ENCODE results near the gene EGFLAM.

The EGFLAM gene

DNA sequence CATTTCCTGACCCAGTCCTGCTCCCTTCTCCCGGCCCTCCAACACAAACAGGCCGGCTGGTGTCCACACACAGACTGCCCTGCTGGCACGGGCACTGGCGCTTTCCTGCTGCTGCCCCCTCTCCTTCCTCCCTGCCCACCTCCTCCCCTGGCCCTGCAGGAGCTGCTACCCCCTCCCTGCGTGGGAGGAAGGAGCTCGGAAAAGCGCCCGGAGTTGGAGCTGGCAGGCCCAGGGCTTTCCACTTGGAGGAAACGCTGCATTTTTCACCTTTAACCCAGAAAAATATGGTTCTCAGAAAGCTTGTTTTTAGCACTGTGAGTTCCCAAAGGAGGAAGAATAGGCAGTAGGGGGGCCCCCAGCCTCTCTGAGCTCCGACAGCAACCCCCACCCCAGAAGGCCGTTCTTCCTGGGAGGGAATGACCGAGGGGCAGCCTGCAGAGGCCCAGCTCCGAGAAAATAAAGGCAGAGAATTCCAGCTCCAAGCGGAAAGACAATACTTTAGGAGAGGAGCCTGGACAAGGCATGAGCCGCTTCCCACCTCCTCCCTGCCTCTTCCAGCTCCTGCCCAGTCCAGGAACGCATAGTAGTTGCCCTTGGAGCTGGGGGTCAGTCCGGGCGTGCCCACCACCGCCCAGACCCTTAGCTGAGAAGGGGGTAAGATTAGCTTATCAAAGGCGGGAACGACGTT, 209.1 kb downstream of the EGFLAM start:
- Histone ChIP-seq H3K4me3 (ENCODE audit: low read depth in 1 of 2, low read length in 2 of 2) (no peak overlapping the region), H3K9me3 (ENCODE audit: control insufficient read depth in 1 of 2, low read length in 2 of 2) (no peaks in the 10 kb centered on the region), H3K27me3 (ENCODE audit: low read depth, low read length) (no peaks in the 10 kb centered on the region), H3K36me3 (ENCODE audit: control insufficient read depth in 1 of 2, insufficient read depth in 2 of 2, low read length in 2 of 2) (no peaks in the 10 kb centered on the region), H3K4me1 (ENCODE audit: control insufficient read depth in 1 of 2, insufficient read depth in 2 of 2, low read length in 2 of 2) (peaks cover 4 to 39% of the 10 kb centered on the region in 2 donors), H3K27ac (ENCODE audit: low read length) (peak overlapping the region; percentile 45)

DNA sequence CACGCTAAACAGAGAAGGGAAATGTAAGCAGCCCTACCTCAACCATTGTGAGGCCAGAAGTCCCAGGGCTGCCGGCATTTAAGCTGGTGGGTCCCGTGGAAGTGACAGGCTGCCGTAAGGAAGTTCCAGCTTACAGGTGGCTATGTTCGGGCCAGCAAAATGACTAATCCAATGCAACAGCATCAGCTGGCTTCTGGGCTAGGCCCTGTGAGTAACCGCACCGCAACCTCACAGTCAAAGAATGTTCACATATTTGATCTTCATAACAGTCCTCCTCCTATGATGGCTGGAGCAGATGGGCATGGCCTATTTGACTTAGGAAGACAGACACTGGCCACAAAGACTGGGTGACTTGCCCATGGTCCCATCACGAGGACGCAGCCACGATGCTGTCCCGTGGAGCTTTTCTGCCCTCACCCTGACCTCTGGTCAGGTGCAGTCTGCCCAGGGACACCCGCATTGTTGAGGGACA, 209.9 kb downstream of the EGFLAM start:
- Histone ChIP-seq H3K4me1 (ENCODE audit: control insufficient read depth in 1 of 2, insufficient read depth in 2 of 2, low read length in 2 of 2) (peaks cover 4 to 31% of the 10 kb centered on the region in 2 donors), H3K4me3 (ENCODE audit: low read depth in 1 of 2, low read length in 2 of 2) (no peak overlapping the region), H3K27me3 (ENCODE audit: low read depth, low read length) (no peaks in the 10 kb centered on the region), H3K9me3 (ENCODE audit: control insufficient read depth in 1 of 2, low read length in 2 of 2) (no peaks in the 10 kb centered on the region), H3K27ac (ENCODE audit: low read length) (peak overlapping the region; percentile 81), H3K36me3 (ENCODE audit: control insufficient read depth in 1 of 2, insufficient read depth in 2 of 2, low read length in 2 of 2) (no peaks in the 10 kb centered on the region)

DNA sequence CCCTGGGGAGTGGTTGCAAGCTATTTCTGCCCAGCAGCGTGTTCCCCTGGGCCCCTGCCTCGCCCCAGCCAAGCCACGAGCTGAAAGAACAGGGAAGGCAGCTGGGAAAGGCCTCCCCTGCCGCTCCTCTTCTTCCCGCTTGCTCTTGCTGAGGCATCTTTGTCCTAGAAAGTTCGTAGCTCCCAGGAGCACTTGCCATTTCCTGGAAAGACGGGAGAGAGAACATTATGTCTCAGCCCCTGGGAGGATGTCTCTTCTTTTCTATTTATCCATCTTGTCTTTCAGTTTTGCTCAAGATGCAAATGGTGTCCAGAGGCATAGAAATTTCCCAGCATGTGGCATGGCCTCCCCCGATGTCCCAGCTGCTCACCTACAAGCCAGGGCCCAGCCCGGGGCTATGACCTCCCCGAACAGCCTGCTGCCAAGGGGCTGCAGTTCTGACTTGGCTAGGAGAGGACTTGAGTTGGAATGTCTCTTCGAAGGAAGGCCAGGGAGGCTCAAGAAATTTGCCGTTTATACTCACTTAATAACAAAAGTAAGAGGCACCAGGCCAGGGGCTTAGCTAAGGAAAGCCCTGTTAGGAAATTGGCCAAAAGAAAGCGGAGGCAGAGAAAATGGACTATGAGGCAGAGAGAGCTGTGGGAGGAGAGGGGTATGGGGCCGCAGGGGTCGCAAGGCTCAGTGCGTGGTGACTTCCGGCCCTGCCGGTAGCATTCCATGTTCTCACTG, 210.8 kb downstream of the EGFLAM start:
- peaks cover 4 to 22% of the 10 kb centered on the region in 2 donors for H3K4me1 ChIP-seq (ENCODE audit: control insufficient read depth in 1 of 2, insufficient read depth in 2 of 2, low read length in 2 of 2)
- H3K36me3 ChIP-seq (ENCODE audit: control insufficient read depth in 1 of 2, insufficient read depth in 2 of 2, low read length in 2 of 2): no peaks in the 10 kb centered on the region
- H3K27me3 ChIP-seq (ENCODE audit: low read depth, low read length): no peaks in the 10 kb centered on the region
- peak overlapping the region; percentile 81 for H3K27ac ChIP-seq (ENCODE audit: low read length)
- H3K9me3 ChIP-seq (ENCODE audit: control insufficient read depth in 1 of 2, low read length in 2 of 2): no peaks in the 10 kb centered on the region
- H3K4me3 ChIP-seq (ENCODE audit: low read depth in 1 of 2, low read length in 2 of 2): no peak overlapping the region

DNA sequence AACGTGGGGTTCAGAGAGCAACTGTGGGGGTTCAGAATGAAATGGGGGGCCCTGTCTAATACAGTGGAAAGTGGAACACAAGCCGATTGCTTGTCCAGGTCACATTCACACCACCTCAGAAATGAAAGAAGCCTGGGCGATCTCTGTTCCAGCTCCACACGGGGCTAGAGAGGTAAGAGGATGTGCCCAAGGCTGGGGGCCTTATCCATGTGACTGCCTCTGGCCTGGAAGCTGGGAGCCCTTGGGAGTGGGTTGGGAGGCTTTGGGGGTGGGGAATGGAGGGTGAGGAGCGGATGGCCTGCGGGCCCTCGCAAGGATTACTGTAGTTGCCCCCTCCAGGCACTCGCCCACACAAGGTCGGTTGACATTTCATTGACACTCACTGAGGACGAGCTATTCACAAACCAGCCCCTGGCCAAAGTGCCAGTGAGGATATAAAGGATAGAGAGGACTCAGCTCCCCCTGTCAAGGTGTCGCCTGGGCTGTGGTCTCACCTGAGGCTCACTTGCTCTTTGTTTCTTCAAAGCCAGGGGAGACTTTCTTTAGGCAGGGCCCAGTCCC, 211.4 kb downstream of the EGFLAM start:
- Histone ChIP-seq H3K9me3 (ENCODE audit: control insufficient read depth in 1 of 2, low read length in 2 of 2) (no peaks in the 10 kb centered on the region), H3K4me3 (ENCODE audit: low read depth in 1 of 2, low read length in 2 of 2) (no peak overlapping the region), H3K27ac (ENCODE audit: low read length) (peak overlapping the region; percentile 68), H3K4me1 (ENCODE audit: control insufficient read depth in 1 of 2, insufficient read depth in 2 of 2, low read length in 2 of 2) (peaks cover 4 to 22% of the 10 kb centered on the region in 2 donors), H3K27me3 (ENCODE audit: low read depth, low read length) (no peaks in the 10 kb centered on the region), H3K36me3 (ENCODE audit: control insufficient read depth in 1 of 2, insufficient read depth in 2 of 2, low read length in 2 of 2) (no peaks in the 10 kb centered on the region)

DNA sequence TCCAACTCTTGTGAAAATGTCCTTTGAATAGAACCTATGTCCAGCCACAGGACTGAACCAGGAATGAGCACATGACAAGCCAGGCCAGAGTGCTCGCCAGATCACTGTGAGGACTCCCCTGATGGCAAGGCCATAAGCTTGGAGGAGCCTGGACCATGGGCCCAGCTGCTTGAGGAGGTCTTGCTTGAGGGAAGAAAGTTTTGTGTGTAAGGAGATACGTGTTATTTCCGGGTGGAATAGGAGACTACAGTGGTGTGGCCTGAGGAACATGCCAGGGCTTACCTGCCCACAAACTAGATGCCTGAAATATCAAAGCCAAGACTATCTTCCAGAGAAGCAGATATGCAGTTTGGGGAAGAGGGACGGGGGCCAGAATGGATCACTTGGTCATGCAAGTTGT, 213.3 kb downstream of the EGFLAM start:
- Histone ChIP-seq H3K36me3 (ENCODE audit: control insufficient read depth in 1 of 2, insufficient read depth in 2 of 2, low read length in 2 of 2) (no peaks in the 10 kb centered on the region), H3K4me1 (ENCODE audit: control insufficient read depth in 1 of 2, insufficient read depth in 2 of 2, low read length in 2 of 2) (peaks cover 4 to 22% of the 10 kb centered on the region in 2 donors), H3K9me3 (ENCODE audit: control insufficient read depth in 1 of 2, low read length in 2 of 2) (no peaks in the 10 kb centered on the region), H3K4me3 (ENCODE audit: low read depth in 1 of 2, low read length in 2 of 2) (no peak overlapping the region), H3K27ac (ENCODE audit: low read length) (no peak overlapping the region), H3K27me3 (ENCODE audit: low read depth, low read length) (no peaks in the 10 kb centered on the region)

DNA sequence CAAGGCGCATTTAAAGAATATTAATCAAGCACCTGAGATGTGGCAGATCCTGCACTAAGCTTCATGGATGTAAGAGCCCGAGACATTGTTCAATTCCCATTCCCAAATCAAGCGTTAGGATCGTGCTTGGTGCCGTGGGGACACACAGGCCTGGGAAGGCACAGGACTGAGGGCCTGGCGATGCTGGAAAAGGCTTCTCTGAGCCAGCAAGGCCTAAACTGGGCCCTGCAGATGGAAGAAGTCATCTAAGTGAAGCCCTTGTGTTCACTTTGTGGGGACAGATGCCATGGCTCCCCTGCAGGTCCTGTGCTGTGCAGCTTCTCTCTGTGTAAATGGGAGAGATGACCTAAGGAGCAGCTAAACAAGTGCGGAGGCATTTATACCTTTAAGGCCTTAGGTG, 214.2 kb downstream of the EGFLAM start:
- Histone ChIP-seq H3K27ac (ENCODE audit: low read length) (no peak overlapping the region), H3K4me1 (ENCODE audit: control insufficient read depth in 1 of 2, insufficient read depth in 2 of 2, low read length in 2 of 2) (peaks cover 4 to 18% of the 10 kb centered on the region in 2 donors), H3K27me3 (ENCODE audit: low read depth, low read length) (no peaks in the 10 kb centered on the region), H3K9me3 (ENCODE audit: control insufficient read depth in 1 of 2, low read length in 2 of 2) (no peaks in the 10 kb centered on the region), H3K36me3 (ENCODE audit: control insufficient read depth in 1 of 2, insufficient read depth in 2 of 2, low read length in 2 of 2) (no peaks in the 10 kb centered on the region), H3K4me3 (ENCODE audit: low read depth in 1 of 2, low read length in 2 of 2) (no peak overlapping the region)

DNA sequence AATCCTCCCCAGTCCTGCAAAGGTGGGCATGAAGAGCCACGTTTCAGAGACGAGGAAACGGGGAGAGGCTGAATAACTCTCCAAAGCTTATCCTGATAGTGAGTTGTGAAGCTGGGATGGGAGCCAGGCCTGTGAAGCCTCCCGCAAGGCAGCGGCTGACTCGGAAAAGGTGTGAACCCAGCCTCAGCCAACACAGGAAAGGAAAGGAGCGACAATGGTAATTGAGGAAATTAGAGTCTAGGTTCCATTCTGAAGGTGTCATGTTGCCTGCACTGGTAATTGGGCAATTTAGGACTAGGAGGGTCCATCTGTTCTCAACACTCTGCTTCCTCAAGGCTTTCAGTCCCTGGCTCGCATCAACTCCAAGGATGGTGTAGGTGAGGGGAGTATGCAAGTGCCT, 214.6 kb downstream of the EGFLAM start:
- Histone ChIP-seq H3K27me3 (ENCODE audit: low read depth, low read length) (no peaks in the 10 kb centered on the region), H3K4me3 (ENCODE audit: low read depth in 1 of 2, low read length in 2 of 2) (no peak overlapping the region), H3K9me3 (ENCODE audit: control insufficient read depth in 1 of 2, low read length in 2 of 2) (no peaks in the 10 kb centered on the region), H3K4me1 (ENCODE audit: control insufficient read depth in 1 of 2, insufficient read depth in 2 of 2, low read length in 2 of 2) (peaks cover 4 to 14% of the 10 kb centered on the region in 2 donors), H3K36me3 (ENCODE audit: control insufficient read depth in 1 of 2, insufficient read depth in 2 of 2, low read length in 2 of 2) (no peaks in the 10 kb centered on the region), H3K27ac (ENCODE audit: low read length) (no peak overlapping the region)

DNA sequence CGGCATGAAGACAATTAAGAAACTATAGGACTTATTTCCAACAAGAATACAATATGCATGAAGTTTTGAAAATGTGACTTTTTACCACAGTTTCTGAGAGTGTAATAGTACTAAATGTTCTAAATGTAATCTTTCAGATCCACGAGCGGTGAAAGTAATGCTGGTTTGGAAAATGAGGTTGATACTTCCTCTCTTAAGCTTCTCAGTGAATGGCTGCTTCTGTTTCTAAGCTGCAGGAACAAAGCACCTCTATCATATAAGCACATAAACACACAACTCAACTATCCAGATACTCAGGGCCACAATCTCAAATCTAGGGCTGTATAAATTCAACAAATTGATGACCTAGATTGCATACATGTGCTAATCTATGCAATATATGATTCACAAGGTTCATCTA, 219.8 kb downstream of the EGFLAM start:
- no peaks in the 10 kb centered on the region for H3K9me3 ChIP-seq (ENCODE audit: control insufficient read depth in 1 of 2, low read length in 2 of 2)
- peaks cover 7 to 8% of the 10 kb centered on the region in 2 donors for H3K36me3 ChIP-seq (ENCODE audit: control insufficient read depth in 1 of 2, insufficient read depth in 2 of 2, low read length in 2 of 2)
- H3K27me3 ChIP-seq (ENCODE audit: low read depth, low read length): no peaks in the 10 kb centered on the region
- H3K27ac ChIP-seq (ENCODE audit: low read length): no peak overlapping the region
- H3K4me3 ChIP-seq (ENCODE audit: low read depth in 1 of 2, low read length in 2 of 2): no peak overlapping the region
- H3K4me1 ChIP-seq (ENCODE audit: control insufficient read depth in 1 of 2, insufficient read depth in 2 of 2, low read length in 2 of 2): no peaks in the 10 kb centered on the region

DNA sequence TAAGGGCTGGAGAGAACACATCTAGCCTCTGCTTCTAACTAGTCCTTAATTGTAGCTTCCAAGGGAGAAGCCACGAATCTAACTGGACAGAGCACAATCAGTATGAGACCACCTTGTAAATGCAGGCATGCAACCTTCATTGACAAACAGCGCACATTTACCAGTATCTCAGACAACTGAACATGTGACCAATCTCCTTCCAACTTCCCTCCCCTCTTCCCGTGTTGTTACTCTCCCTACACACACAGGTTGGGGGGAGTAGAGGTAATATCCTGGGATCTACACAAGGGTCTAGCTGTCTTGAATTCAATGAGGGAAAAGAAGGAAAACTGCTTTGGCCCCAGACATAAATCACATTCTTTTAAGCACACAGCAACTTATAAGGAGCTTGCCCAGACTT, 220.5 kb downstream of the EGFLAM start:
- Histone ChIP-seq H3K36me3 (ENCODE audit: control insufficient read depth in 1 of 2, insufficient read depth in 2 of 2, low read length in 2 of 2) (peaks cover 7 to 8% of the 10 kb centered on the region in 2 donors), H3K27ac (ENCODE audit: low read length) (no peak overlapping the region), H3K4me1 (ENCODE audit: control insufficient read depth in 1 of 2, insufficient read depth in 2 of 2, low read length in 2 of 2) (no peaks in the 10 kb centered on the region), H3K27me3 (ENCODE audit: low read depth, low read length) (no peaks in the 10 kb centered on the region), H3K9me3 (ENCODE audit: control insufficient read depth in 1 of 2, low read length in 2 of 2) (no peaks in the 10 kb centered on the region), H3K4me3 (ENCODE audit: low read depth in 1 of 2, low read length in 2 of 2) (no peak overlapping the region)

DNA sequence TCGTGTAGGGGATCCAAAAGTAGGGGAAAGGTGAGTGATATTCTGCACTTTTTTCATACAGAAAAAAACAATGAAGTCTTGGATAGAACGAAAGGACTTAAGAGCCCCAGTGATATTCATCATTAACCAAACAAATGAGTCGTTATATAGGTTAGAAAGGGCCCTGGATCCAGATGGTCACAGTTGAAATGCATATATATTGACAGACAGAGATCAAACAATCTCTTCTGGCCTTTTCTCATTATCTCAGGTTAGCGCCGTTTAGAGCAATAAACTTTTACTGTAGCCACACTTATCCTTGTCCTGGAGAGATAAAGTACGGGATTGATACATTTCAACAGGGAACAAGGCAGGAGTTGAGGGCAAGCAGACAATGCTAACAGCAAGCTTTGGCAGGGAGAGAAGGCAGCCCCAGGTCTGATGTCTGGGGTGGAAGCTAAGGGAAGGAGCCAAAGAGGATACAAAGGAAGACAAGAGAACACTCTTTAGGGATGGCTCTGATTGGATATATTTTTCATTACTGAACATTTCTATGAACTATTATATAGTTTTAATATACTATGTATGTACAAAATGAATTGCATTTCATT, 221.1 kb downstream of the EGFLAM start:
- no peaks in the 10 kb centered on the region for H3K4me1 ChIP-seq (ENCODE audit: control insufficient read depth in 1 of 2, insufficient read depth in 2 of 2, low read length in 2 of 2)
- H3K27me3 ChIP-seq (ENCODE audit: low read depth, low read length): no peaks in the 10 kb centered on the region
- no peak overlapping the region for H3K27ac ChIP-seq (ENCODE audit: low read length)
- H3K9me3 ChIP-seq (ENCODE audit: control insufficient read depth in 1 of 2, low read length in 2 of 2): no peaks in the 10 kb centered on the region
- H3K36me3 ChIP-seq (ENCODE audit: control insufficient read depth in 1 of 2, insufficient read depth in 2 of 2, low read length in 2 of 2): peaks cover 7 to 10% of the 10 kb centered on the region in 2 donors
- H3K4me3 ChIP-seq (ENCODE audit: low read depth in 1 of 2, low read length in 2 of 2): no peak overlapping the region

DNA sequence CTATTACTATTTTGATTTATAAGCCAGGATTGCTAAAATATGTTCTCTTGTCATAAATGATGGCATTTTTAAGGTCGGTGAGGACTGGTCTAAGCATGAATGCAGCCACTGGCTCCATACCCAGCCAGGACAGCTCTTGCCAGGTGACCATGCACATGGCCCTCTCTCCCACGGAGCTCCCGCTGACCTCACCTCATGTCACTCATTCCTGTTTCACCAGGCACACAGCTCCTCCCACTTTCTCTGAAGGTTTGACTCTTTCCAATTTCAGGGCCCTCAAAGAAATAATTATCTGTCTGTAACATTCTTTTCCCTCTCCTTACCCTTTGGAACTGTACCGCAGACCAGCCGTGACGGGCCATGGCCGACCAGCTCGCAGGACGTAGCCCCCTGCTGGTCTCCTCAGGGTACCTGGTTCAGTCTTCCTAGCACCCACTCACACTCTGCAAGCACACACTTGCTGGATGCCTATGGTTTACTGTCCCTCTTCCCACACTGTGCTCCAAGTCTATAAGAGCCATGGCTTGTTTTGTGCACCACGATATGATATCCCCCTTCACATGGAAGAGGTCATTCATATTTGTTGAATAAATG, 225.5 kb downstream of the EGFLAM start:
- H3K27me3 ChIP-seq (ENCODE audit: low read depth, low read length): no peaks in the 10 kb centered on the region
- H3K4me1 ChIP-seq (ENCODE audit: control insufficient read depth in 1 of 2, insufficient read depth in 2 of 2, low read length in 2 of 2): no peaks in the 10 kb centered on the region
- H3K4me3 ChIP-seq (ENCODE audit: low read depth in 1 of 2, low read length in 2 of 2): no peak overlapping the region
- H3K36me3 ChIP-seq (ENCODE audit: control insufficient read depth in 1 of 2, insufficient read depth in 2 of 2, low read length in 2 of 2): peaks cover 14 to 22% of the 10 kb centered on the region in 2 donors
- H3K27ac ChIP-seq (ENCODE audit: low read length): no peak overlapping the region
- H3K9me3 ChIP-seq (ENCODE audit: control insufficient read depth in 1 of 2, low read length in 2 of 2): no peaks in the 10 kb centered on the region

Measured in muscle layer of duodenum (tissue), 2 donors.